A549 (cell line): Measurements from ENCODE around the gene TNNI2. TPM values are rescaled to one million over a fixed set of nuclear protein-coding genes. Genes with fewer than 3 reads are reported as not detected.

ENCODE experiments used
- ATAC-seq, 2 experiments: fragments of 200-7000 bp in 1 of 2; fragments of >200 bp in 1 of 2; cut with Nextera tagmentation in 1 of 2; cut with Tn5 transposase in 1 of 2; 3 replicates each; pipeline versions ENCODE4 v1.8.0 to v1.9.1; 2018 to 2020; ENCODE audit warnings: mild to moderate bottlenecking in 1 of 2, moderate library complexity in 1 of 2
- CTCF ChIA-PET: fragments of 300-600 bp; sonication (Branson Sonifier 250); formaldehyde crosslinking; extraction: SDS; loops from one replicate; lab custom pipeline; 2021; ENCODE audit warnings: antibody characterized with exemption, inconsistent platforms; lab: Yijun Ruan, JAX
- POLR2A ChIA-PET: fragments of 350-600 bp; formaldehyde crosslinking; extraction: SDS; loops from one replicate; lab custom pipeline; 2021; ENCODE audit warnings: antibody characterized with exemption, inconsistent platforms; lab: Yijun Ruan, JAX
- DNase-seq, 2 experiments: peaks; one replicate each; pipeline versions ENCODE4 v3.0.0 to v3.0.0-alpha.2; 2011 to 2016; ENCODE audit warnings: low read depth in 1 of 2, low spot score in 1 of 2
- FAIRE-seq: peaks from 2 replicates; lab custom pipeline; 2011; peaks lifted over from hg19 to GRCh38; lab: Jason Lieb, UNC
- H3K27ac ChIP-seq, 2 experiments: fragments of >200 bp; sonication (Bioruptor Twin); formaldehyde crosslinking; 3 replicates each; pipeline ENCODE4 v1.5.1; 2016 to 2017
- H3K4me1 ChIP-seq: fragments of >200 bp; sonication (Bioruptor Twin); formaldehyde crosslinking; 3 replicates; pipeline ENCODE4 v1.6.1; 2016
- H3K4me2 ChIP-seq: fragments of >200 bp; sonication (Bioruptor Twin); formaldehyde crosslinking; 3 replicates; pipeline ENCODE4 v1.6.1; 2016
- H3K4me3 ChIP-seq: fragments of >200 bp; sonication (Bioruptor Twin); formaldehyde crosslinking; 3 replicates; pipeline ENCODE4 v1.5.1; 2016
- H3K9me3 ChIP-seq: fragments of >200 bp; sonication (Bioruptor Twin); formaldehyde crosslinking; 3 replicates; pipeline ENCODE4 v1.6.1; 2016
- CBX8 ChIP-seq: fragments of 200-600 bp; sonication (generic); IDR thresholded peaks from 2 replicates; pipeline ENCODE4 v1.6.1; 2016
- CEBPB ChIP-seq, 2 experiments: fragments of >200 bp in 1 of 2; sonication (Bioruptor Twin) in 1 of 2; formaldehyde crosslinking in 1 of 2; IDR thresholded peaks; 2 replicates each; pipeline ENCODE4 v1.6.1; 2012 to 2016
- CTCF ChIP-seq: fragments of >200 bp; sonication (Bioruptor Twin); formaldehyde crosslinking; IDR thresholded peaks from 3 replicates; pipeline ENCODE4 v1.5.1; 2016
- FOSB ChIP-seq: fragments of 250-450 bp; sonication (Bioruptor Pico); IDR thresholded peaks from 2 replicates; pipeline ENCODE4 v1.5.0; 2020; ENCODE audit warnings: mild to moderate bottlenecking, moderate library complexity
- HES2 ChIP-seq: fragments of >200 bp; sonication (Bioruptor Twin); formaldehyde crosslinking; IDR thresholded peaks from 2 replicates; pipeline ENCODE4 v1.6.1; 2016
- HEYL ChIP-seq: fragments of 250-450 bp; sonication (Bioruptor Pico); IDR thresholded peaks from 2 replicates; pipeline ENCODE4 v1.8.0; 2021; ENCODE audit warnings: mild to moderate bottlenecking, moderate library complexity
- HMGXB4 ChIP-seq: fragments of 250-450 bp; sonication (Bioruptor Pico); IDR thresholded peaks from 2 replicates; pipeline ENCODE4 v1.5.0; 2021; ENCODE audit warnings: mild to moderate bottlenecking, moderate library complexity, borderline replicate concordance
- HOXB13 ChIP-seq: fragments of 250-450 bp; sonication (Bioruptor Pico); IDR thresholded peaks from 2 replicates; pipeline ENCODE4 v1.5.0; 2020; ENCODE audit warnings: low read depth, mild to moderate bottlenecking, moderate library complexity
- JUN ChIP-seq, 2 experiments: fragments of >200 bp; sonication (Bioruptor Twin); formaldehyde crosslinking; IDR thresholded peaks; 2 replicates in 1 of 2; 3 replicates in 1 of 2; pipeline ENCODE4 v1.6.1; 2016 to 2017
- JUNB ChIP-seq: fragments of >200 bp; sonication (Bioruptor Twin); formaldehyde crosslinking; IDR thresholded peaks from 2 replicates; pipeline ENCODE4 v1.6.1; 2016
- KDM5A ChIP-seq: fragments of 200-600 bp; sonication (generic); IDR thresholded peaks from 2 replicates; pipeline ENCODE4 v1.6.1; 2016; ENCODE audit warnings: antibody characterized with exemption, mild to moderate bottlenecking
- MYC ChIP-seq: IDR thresholded peaks from 2 replicates; pipeline ENCODE4 v1.6.1; 2012; ENCODE audit warnings: mild to moderate bottlenecking, inconsistent platforms, low read length, improper control_type of control experiment, borderline replicate concordance
- NR3C1 ChIP-seq: fragments of >200 bp; sonication (Bioruptor Twin); formaldehyde crosslinking; IDR thresholded peaks from 3 replicates; pipeline ENCODE4 v1.6.1; 2017
- POLR2AphosphoS2 ChIP-seq: conservative IDR thresholded peaks from 2 replicates; pipeline ENCODE4 v1.6.1; 2012; ENCODE audit warnings: low read length, improper control_type of control experiment, inconsistent platforms
- RAD21 ChIP-seq, 2 experiments: fragments of >200 bp in 1 of 2; sonication (Bioruptor Twin) in 1 of 2; formaldehyde crosslinking in 1 of 2; IDR thresholded peaks in 1 of 2; conservative IDR thresholded peaks in 1 of 2; 2 replicates in 1 of 2; 3 replicates in 1 of 2; pipeline ENCODE4 v1.6.1; 2012 to 2018; ENCODE audit warnings: inconsistent platforms in 1 of 2
- SREBF2 ChIP-seq: fragments of 450-650 bp; IDR thresholded peaks from 2 replicates; pipeline ENCODE4 v1.6.1; 2014; ENCODE audit warnings: mild to moderate bottlenecking, moderate library complexity
- USF2 ChIP-seq: fragments of 450-650 bp; IDR thresholded peaks from 2 replicates; pipeline ENCODE4 v1.6.1; 2014; ENCODE audit warnings: antibody characterized with exemption
- ZSCAN20 ChIP-seq: fragments of 250-450 bp; sonication (Bioruptor Pico); IDR thresholded peaks from 2 replicates; pipeline ENCODE4 v1.8.0; 2022; ENCODE audit warnings: mild to moderate bottlenecking, moderate library complexity
- WGBS: methylation state at CpG from one replicate; pipeline ENCODE4 v1.1.6; 2017; ENCODE audit errors: missing lambda C conversion rate; 5-methylcytosine and 5-hydroxymethylcytosine counted together
- polyA plus RNA-seq, 4 experiments: library from polyadenylated mRNA; depleted of rRNA in 3 of 4; stranded (reverse); fragments of >200 nt; fragmentation: RNase III in 1 of 4; extraction: RNeasy Plus Mini Kit Qiagen cat#74134 plus additional on column Dnase treatment in 1 of 4; gene quantifications; 2 replicates in 3 of 4; 3 replicates in 1 of 4; pipeline ENCODE4 v1.2.3, GENCODE V29; 2011 to 2017

The TNNI2 gene
- polyA plus RNA-seq, 2 of the 4 experiments (the other 2 are of a cell fraction) = not detected

- TF ChIP-seq POLR2AphosphoS2 = no peak
- TF ChIP-seq JUN (IDR thresholded peaks at IDR 0.05) = no peak
- no peak for TF ChIP-seq NR3C1
- no peak for TF ChIP-seq HEYL
- TF ChIP-seq CEBPB (IDR thresholded peaks at IDR 0.05) = no peak
- TF ChIP-seq, all 56 proteins: peak for 0
These were observed 28.6 kb downstream of the TNNI2 start (continued) for GRCh38 chr11:1867381-1867780.

GRCh38 chr11:1868056-1868635, 29.4 kb downstream of the TNNI2 start:
- POLR2A ChIA-PET = no interaction called here
- CTCF ChIA-PET = interaction anchor here (1.2 to 3.5 kb wide), 8 partner anchors 8 to 288 kb away, joined by 3 to 35 read pairs (median 8); partner anchors contain the start of gene SYT8

GRCh38 chr11:1868636-1869291, 30.0 kb downstream of the TNNI2 start:
- H3K9me3 ChIP-seq = no peaks in the 10 kb centered on the region
- H3K4me2 ChIP-seq = no peak overlapping the region
- DNase-seq (no peak), FAIRE-seq (no peak), ATAC-seq (no peak)
- H3K27ac ChIP-seq = peak overlapping the region in 1 of 2 experiments; percentile 46; a peak in 2 of 6 replicates
- WGBS = 70% methylated on average over 9 of the region's 25 CpGs
- H3K4me1 ChIP-seq = peaks cover 38% of the 10 kb centered on the region
- ChIA-PET CTCF (interaction anchor here (0.8 to 3.5 kb wide), 23 partner anchors 10 to 288 kb away, joined by 3 to 35 read pairs (median 5); partner anchors contain the start of genes LSP1, SYT8 and TNNI2), POLR2A (no interaction called here)
- H3K4me3 ChIP-seq = no peak overlapping the region
- TF ChIP-seq KDM5A (no peak), POLR2AphosphoS2 (no peak), JUNB (no peak), MYC (no peak), HMGXB4 (CRISPR knock-in tag) (no peak), ZSCAN20 (CRISPR knock-in tag) (no peak), SREBF2 (no peak), HES2 (no peak), FOSB (CRISPR knock-in tag) (no peak), USF2 (no peak)

More at GRCh38 chr11:1868056-1868635, 29.4 kb downstream of the TNNI2 start:
- no peak for FAIRE-seq
- no peak for ATAC-seq
- no peak overlapping the region for H3K4me3 ChIP-seq
- H3K4me2 ChIP-seq = no peak overlapping the region
- no peaks in the 10 kb centered on the region for H3K9me3 ChIP-seq
- 69% methylated on average over 8 of the region's 14 CpGs for WGBS
- TF ChIP-seq KDM5A = no peak
- H3K4me1 ChIP-seq = peaks cover 42% of the 10 kb centered on the region
- DNase-seq = no peak
- H3K27ac ChIP-seq = peak overlapping the region in 1 of 2 experiments; percentile 46; a peak in 2 of 6 replicates

- CTCF ChIA-PET = interaction anchor here (0.7 to 3.5 kb wide), 31 partner anchors 9 to 287 kb away, joined by 3 to 35 read pairs (median 4); partner anchors contain the start of genes LSP1, SYT8 and TNNI2
- peak overlapping the region in 1 of 2 experiments; percentile 34; a peak in 2 of 6 replicates for H3K27ac ChIP-seq
- TF ChIP-seq CTCF (peak; percentile 51), HOXB13 (CRISPR knock-in tag) (no peak), CBX8 (no peak), RAD21 (conservative IDR thresholded peaks at IDR 0.05 in 1 of 2, IDR thresholded peaks at IDR 0.05 in 1 of 2) (peak in 1 of 2 experiments; percentile 15; a peak in 1 of 5 replicates)
- TF ChIP-seq, all 56 proteins: peak for 2
- peak; percentile 73 to 89 for ATAC-seq
- Histone ChIP-seq H3K4me1 (peaks cover 29% of the 10 kb centered on the region), H3K4me2 (peak overlapping the region; percentile 67), H3K9me3 (no peaks in the 10 kb centered on the region), H3K4me3 (0 out of 3 replicates have a peak overlapping the region, but pooled peaks have one; percentile 8)
- DNase-seq = peak; percentile 59 to 79
- FAIRE-seq = no peak
- POLR2A ChIA-PET = no interaction called here
- 11% methylated on average over 21 of the region's 34 CpGs for WGBS
These were observed 30.9 kb downstream of the TNNI2 start for GRCh38 chr11:1869427-1870325.
